ENCODE measurements around the gene SP2. TPM values are rescaled to one million over a fixed set of nuclear protein-coding genes. Genes with fewer than 3 reads are reported as not detected.

The SP2 gene
- total and polyA plus RNA-seq, 2 of the 13 experiments (the other 11 are each of a cell fraction or from before 2014, with no cell fraction given) = 1.4 to 4.8 TPM

DNA sequence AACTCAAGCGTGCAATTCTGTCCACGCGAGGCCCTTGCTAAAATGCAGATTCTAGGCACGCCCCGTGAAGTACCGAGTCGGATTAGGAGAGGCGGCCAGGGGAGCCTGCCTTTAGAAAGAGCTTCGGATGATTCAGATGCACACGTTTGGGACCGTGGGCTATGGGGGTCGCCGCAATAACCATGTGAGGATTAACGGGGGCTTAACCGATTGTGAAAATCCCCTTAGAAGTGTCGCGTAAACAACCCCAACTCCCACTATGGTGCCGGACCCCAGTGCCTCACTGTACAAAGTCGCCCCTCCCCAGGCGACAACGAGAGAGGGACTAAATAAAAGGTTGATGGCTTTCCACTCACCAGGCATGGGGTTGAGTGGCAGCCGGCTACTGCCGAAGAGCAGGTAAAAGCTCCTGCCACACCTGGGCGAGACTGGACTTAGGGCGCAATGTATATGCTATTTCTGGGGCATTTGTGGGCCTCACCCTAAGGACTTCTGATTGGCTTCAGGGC, 635 bp upstream of the SP2 start (continued):
- TF ChIP-seq, protein P1, sequence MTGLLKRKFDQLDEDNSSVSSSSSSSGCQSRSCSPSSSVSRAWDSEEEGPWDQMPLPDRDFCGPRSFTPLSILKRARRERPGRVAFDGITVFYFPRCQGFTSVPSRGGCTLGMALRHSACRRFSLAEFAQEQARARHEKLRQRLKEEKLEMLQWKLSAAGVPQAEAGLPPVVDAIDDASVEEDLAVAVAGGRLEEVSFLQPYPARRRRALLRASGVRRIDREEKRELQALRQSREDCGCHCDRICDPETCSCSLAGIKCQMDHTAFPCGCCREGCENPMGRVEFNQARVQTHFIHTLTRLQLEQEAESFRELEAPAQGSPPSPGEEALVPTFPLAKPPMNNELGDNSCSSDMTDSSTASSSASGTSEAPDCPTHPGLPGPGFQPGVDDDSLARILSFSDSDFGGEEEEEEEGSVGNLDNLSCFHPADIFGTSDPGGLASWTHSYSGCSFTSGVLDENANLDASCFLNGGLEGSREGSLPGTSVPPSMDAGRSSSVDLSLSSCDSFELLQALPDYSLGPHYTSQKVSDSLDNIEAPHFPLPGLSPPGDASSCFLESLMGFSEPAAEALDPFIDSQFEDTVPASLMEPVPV (CRISPR knock-in tag; IDR thresholded peaks at IDR 0.05) = peak; percentile 96
- TF ChIP-seq ZSCAN20 (CRISPR knock-in tag; IDR thresholded peaks at IDR 0.05; ENCODE audit: borderline replicate concordance) = peak; percentile 63; the same call in 1 of the 2 replicates
- TF ChIP-seq IRX3 (CRISPR knock-in tag; IDR thresholded peaks at IDR 0.05; ENCODE audit: borderline replicate concordance, low read depth) = peak; percentile 88
- TF ChIP-seq FOXK1 (CRISPR knock-in tag; IDR thresholded peaks at IDR 0.05; ENCODE audit: borderline replicate concordance, low read depth) = no peak
- 0 out of 2 replicates have a peak, but pooled peaks have one; percentile 10 for TF ChIP-seq KDM1A (CRISPR knock-in tag; IDR thresholded peaks at IDR 0.05)
- TF ChIP-seq BCL6 (CRISPR knock-in tag; IDR thresholded peaks at IDR 0.05) = peak; percentile 35; the same call in 1 of the 2 replicates
- TF ChIP-seq, protein P2, sequence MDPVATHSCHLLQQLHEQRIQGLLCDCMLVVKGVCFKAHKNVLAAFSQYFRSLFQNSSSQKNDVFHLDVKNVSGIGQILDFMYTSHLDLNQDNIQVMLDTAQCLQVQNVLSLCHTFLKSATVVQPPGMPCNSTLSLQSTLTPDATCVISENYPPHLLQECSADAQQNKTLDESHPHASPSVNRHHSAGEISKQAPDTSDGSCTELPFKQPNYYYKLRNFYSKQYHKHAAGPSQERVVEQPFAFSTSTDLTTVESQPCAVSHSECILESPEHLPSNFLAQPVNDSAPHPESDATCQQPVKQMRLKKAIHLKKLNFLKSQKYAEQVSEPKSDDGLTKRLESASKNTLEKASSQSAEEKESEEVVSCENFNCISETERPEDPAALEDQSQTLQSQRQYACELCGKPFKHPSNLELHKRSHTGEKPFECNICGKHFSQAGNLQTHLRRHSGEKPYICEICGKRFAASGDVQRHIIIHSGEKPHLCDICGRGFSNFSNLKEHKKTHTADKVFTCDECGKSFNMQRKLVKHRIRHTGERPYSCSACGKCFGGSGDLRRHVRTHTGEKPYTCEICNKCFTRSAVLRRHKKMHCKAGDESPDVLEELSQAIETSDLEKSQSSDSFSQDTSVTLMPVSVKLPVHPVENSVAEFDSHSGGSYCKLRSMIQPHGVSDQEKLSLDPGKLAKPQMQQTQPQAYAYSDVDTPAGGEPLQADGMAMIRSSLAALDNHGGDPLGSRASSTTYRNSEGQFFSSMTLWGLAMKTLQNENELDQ (CRISPR knock-in tag; IDR thresholded peaks at IDR 0.05; ENCODE audit: borderline replicate concordance) = peak; percentile 50; the same call in 1 of the 2 replicates
- TF ChIP-seq NCOA5 (CRISPR knock-in tag; IDR thresholded peaks at IDR 0.05) = no peak
- TF ChIP-seq ZNF143 (CRISPR knock-in tag; IDR thresholded peaks at IDR 0.05) = no peak
- peak; percentile 32; the same call in 1 of the 2 replicates for TF ChIP-seq CEBPG (CRISPR knock-in tag; IDR thresholded peaks at IDR 0.05)
- no peak for TF ChIP-seq ZFP82 (CRISPR knock-in tag; IDR thresholded peaks at IDR 0.05; ENCODE audit: borderline replicate concordance)
- TF ChIP-seq MIXL1 (CRISPR knock-in tag; IDR thresholded peaks at IDR 0.05) = 0 out of 2 replicates have a peak, but pooled peaks have one; percentile 51
- TF ChIP-seq ZMYM4 (CRISPR knock-in tag; IDR thresholded peaks at IDR 0.05) = 0 out of 2 replicates have a peak, but pooled peaks have one; percentile 55
- TF ChIP-seq, protein P3, sequence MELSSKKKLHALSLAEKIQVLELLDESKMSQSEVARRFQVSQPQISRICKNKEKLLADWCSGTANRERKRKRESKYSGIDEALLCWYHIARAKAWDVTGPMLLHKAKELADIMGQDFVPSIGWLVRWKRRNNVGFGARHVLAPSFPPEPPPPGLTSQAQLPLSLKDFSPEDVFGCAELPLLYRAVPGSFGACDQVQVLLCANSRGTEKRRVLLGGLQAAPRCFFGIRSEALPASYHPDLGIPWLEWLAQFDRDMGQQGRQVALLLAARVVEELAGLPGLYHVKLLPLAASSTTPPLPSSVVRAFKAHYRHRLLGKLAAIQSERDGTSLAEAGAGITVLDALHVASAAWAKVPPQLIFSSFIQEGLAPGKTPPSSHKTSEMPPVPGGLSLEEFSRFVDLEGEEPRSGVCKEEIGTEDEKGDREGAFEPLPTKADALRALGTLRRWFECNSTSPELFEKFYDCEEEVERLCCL (CRISPR knock-in tag; IDR thresholded peaks at IDR 0.05; ENCODE audit: borderline replicate concordance) = no peak
- no peak; the same call in 1 of the 2 replicates for TF ChIP-seq GFI1 (CRISPR knock-in tag; IDR thresholded peaks at IDR 0.05; ENCODE audit: borderline replicate concordance)
- no peak for TF ChIP-seq RBFOX2 (IDR thresholded peaks at IDR 0.05; ENCODE audit: low read depth, low read length)
- TF ChIP-seq ZNF546 (CRISPR knock-in tag; conservative IDR thresholded peaks at IDR 0.05) = no peak
- no peak for TF ChIP-seq HDAC6 (IDR thresholded peaks at IDR 0.05; ENCODE audit: low read depth, low read length)
- peak; percentile 36; the same call in 1 of the 2 replicates for TF ChIP-seq ZNF788 (CRISPR knock-in tag; IDR thresholded peaks at IDR 0.05; ENCODE audit: borderline replicate concordance)
- peak; percentile 59; the same call in 1 of the 2 replicates for TF ChIP-seq TBX2 (CRISPR knock-in tag; IDR thresholded peaks at IDR 0.05; ENCODE audit: borderline replicate concordance)
- no peak for TF ChIP-seq JUNB (CRISPR knock-in tag; IDR thresholded peaks at IDR 0.05; ENCODE audit: borderline replicate concordance)
- TF ChIP-seq SOX6 (IDR thresholded peaks at IDR 0.05) = no peak
- TF ChIP-seq SOX6 (CRISPR knock-in tag; IDR thresholded peaks at IDR 0.05) = no peak
- TF ChIP-seq, protein P4, sequence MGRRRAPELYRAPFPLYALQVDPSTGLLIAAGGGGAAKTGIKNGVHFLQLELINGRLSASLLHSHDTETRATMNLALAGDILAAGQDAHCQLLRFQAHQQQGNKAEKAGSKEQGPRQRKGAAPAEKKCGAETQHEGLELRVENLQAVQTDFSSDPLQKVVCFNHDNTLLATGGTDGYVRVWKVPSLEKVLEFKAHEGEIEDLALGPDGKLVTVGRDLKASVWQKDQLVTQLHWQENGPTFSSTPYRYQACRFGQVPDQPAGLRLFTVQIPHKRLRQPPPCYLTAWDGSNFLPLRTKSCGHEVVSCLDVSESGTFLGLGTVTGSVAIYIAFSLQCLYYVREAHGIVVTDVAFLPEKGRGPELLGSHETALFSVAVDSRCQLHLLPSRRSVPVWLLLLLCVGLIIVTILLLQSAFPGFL (CRISPR knock-in tag; IDR thresholded peaks at IDR 0.05) = no peak

All from HepG2 (cell line).